Effector memory CD4-positive, alpha-beta T cell (primary cell): Measurements from ENCODE around the gene INPP5K.

Source experiments
- DNase-seq, 3 donors: peaks; one replicate each; pipeline ENCODE4 v3.0.0-alpha.2; 2020
- H3K27ac ChIP-seq: 2 replicates; pipeline ENCODE4 v1.7.0; 2013; ENCODE audit warnings: mild to moderate bottlenecking, low read length, moderate library complexity; ENCODE audit not compliant: insufficient read depth, poor library complexity, severe bottlenecking
- H3K27me3 ChIP-seq: replicated peaks from 2 replicates; pipeline ENCODE4 v1.7.0; 2013; ENCODE audit warnings: mild to moderate bottlenecking, low read length; ENCODE audit not compliant: insufficient read depth, control insufficient read depth, poor library complexity, severe bottlenecking
- H3K36me3 ChIP-seq: 2 replicates; pipeline ENCODE4 v1.7.0; 2013; ENCODE audit warnings: mild to moderate bottlenecking, low read length, moderate library complexity; ENCODE audit not compliant: control insufficient read depth, insufficient read depth
- H3K4me1 ChIP-seq: 2 replicates; pipeline ENCODE4 v1.7.0; 2013; ENCODE audit warnings: low read length, mild to moderate bottlenecking; ENCODE audit not compliant: control insufficient read depth, insufficient read depth, poor library complexity, severe bottlenecking
- H3K4me3 ChIP-seq: 2 replicates; pipeline ENCODE4 v1.7.0; 2013; ENCODE audit warnings: low read length, low read depth, mild to moderate bottlenecking; ENCODE audit not compliant: insufficient read depth, poor library complexity, severe bottlenecking
- H3K9me3 ChIP-seq: 2 replicates; pipeline ENCODE4 v1.7.0; 2013; ENCODE audit warnings: mild to moderate bottlenecking, low read length, moderate library complexity; ENCODE audit not compliant: control insufficient read depth

Gene INPP5K

GRCh38 chr17:1486802-1487695 is 29.4 kb downstream of the INPP5K start:
- peak; percentile 64 to 71 (median 71) for DNase-seq
- peaks cover 40% of the 10 kb centered on the region for H3K4me1 ChIP-seq
- peak overlapping the region; percentile 52 for H3K4me3 ChIP-seq
- no peaks in the 10 kb centered on the region for H3K27me3 ChIP-seq
- no peaks in the 10 kb centered on the region for H3K9me3 ChIP-seq
- H3K27ac ChIP-seq = peak overlapping the region; percentile 75
- peaks cover 7% of the 10 kb centered on the region for H3K36me3 ChIP-seq

DNA sequence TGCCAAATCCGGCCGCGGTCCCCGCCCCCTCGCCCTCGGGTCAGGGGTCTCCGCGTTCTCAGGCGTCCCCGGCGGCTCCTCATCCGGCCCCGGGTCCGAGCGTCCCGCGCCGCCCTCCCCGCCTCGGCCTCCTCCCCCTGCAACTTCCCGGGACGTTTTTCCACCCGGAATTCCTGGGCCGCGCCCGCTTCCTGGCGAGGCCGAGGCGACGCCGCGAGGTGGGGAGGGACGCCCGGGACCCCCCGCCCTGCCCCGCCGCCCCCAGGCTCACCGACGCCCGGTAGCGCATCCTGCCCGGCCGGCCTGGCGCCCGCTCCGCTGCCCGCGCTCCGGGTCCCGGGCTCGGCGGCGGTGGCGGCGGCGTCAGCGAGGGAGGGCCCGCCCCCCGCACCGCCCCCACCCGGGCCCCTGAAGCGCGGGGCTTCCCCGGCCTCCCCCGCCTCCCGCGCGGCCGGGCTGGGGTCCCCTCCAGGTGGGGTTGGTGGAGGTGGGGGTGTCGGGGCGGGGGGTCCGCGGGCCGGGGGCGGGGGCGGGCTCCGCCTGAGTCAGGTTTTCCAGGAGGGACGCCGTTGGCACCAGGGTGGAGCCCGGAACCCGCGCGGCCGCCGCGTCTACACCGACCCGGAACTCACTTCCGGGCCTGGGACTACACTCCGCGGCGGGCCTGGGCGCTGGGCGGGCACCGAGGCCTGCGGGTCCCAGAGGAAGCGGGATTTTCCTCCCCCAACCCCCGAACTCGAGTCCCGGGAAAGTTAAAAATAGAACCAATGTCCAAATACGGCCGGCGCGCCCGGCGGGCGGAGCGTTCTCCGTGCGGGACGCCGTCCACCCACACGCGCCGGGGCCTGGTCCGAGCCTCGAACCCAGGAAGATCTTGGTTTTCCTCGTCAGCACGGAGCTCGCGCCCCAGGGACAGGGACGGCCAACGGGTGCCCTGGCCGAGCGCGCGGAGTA is 30.7 kb downstream of the INPP5K start:
- Histone ChIP-seq H3K36me3 (peaks cover 8% of the 10 kb centered on the region), H3K4me3 (peak overlapping the region; percentile 62), H3K4me1 (peaks cover 33% of the 10 kb centered on the region), H3K27me3 (no peaks in the 10 kb centered on the region), H3K9me3 (no peaks in the 10 kb centered on the region), H3K27ac (peak overlapping the region; percentile 88)
- peak; percentile 61 to 68 (median 63) for DNase-seq

DNA sequence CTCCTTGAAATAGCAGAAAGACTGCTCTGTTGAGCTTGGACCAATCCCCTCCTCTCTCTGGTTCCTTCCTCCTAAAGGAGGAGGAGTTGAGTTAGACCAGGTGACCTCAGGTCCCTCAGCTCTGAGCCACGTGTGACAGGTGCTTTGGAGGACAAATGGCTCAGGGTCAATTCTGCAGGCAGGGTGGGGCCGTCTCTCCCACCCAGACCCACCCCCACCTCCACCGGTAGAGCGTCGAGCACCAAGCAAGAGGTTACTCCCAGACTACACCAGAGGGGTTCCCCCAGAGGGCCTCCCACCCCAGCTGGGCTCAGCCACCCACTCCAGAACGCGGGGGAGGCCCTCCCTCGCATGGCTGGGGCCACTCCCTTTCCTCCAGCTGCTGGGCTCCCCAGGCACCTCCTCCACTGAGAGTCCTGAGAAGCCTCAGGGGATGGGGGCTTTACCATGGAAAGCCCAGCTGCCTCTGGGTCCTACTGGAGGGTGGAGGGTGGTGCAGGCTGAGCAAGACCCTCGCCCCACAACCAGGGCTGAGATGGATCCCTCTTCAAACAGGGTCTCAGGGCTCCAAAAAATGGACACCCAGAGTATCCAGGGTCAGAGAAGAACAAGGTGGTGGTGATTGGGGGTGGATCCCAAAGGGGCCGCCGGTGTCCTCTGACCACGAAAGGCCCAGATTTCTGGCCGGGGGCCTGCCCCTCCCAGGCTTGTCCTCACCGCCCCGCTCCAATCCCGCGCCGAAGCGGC is 31.6 kb downstream of the INPP5K start:
- H3K4me3 ChIP-seq = peak overlapping the region; percentile 62
- DNase-seq = peak; percentile 43 to 54 (median 47)

DNA sequence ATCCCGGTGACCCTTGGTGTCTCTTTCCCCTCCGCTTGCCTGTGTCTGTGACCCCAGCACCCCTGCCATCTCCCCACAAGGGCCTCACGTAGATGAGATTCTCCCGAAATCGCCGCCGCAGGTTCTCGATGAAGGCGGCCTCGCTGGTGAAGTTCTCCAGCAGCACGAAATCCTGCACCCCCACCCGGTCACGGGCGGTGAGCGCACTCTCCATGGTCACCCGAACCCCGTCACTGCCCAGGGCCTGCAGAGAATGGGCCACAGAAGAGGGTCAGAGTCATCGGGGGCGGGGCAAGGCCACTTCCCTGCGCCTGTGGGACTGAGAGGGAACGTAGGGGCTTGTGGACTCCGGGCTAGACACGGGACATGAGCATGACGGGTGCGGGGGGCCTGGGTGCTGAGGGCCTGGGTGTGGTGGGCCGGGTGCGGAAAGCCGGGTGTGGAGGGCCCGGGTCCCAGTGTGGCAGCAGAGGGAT is 32.3 kb downstream of the INPP5K start:
- H3K4me1 ChIP-seq = peaks cover 28% of the 10 kb centered on the region
- peaks cover 15% of the 10 kb centered on the region for H3K36me3 ChIP-seq
- no peaks in the 10 kb centered on the region for H3K9me3 ChIP-seq
- DNase-seq = no peak
- peak overlapping the region; percentile 57 for H3K27ac ChIP-seq
- no peaks in the 10 kb centered on the region for H3K27me3 ChIP-seq
- no peak overlapping the region for H3K4me3 ChIP-seq

More for the DNA sequence above, 31.6 kb downstream of the INPP5K start:
- H3K4me1 ChIP-seq = peaks cover 28% of the 10 kb centered on the region
- H3K9me3 ChIP-seq = no peaks in the 10 kb centered on the region
- H3K36me3 ChIP-seq = peaks cover 12% of the 10 kb centered on the region
- H3K27ac ChIP-seq = peak overlapping the region; percentile 88
- H3K27me3 ChIP-seq = no peaks in the 10 kb centered on the region

- Histone ChIP-seq H3K9me3 (no peaks in the 10 kb centered on the region), H3K4me3 (no peak overlapping the region), H3K36me3 (peaks cover 28% of the 10 kb centered on the region), H3K27me3 (no peaks in the 10 kb centered on the region), H3K27ac (no peak overlapping the region), H3K4me1 (peaks cover 22% of the 10 kb centered on the region)
- no peak for DNase-seq
Measured at GRCh38 chr17:1482680-1483079, 33.7 kb downstream of the INPP5K start.

- H3K36me3 ChIP-seq = peaks cover 32% of the 10 kb centered on the region
Measured at GRCh38 chr17:1481736-1482135, 34.7 kb downstream of the INPP5K start.

DNA sequence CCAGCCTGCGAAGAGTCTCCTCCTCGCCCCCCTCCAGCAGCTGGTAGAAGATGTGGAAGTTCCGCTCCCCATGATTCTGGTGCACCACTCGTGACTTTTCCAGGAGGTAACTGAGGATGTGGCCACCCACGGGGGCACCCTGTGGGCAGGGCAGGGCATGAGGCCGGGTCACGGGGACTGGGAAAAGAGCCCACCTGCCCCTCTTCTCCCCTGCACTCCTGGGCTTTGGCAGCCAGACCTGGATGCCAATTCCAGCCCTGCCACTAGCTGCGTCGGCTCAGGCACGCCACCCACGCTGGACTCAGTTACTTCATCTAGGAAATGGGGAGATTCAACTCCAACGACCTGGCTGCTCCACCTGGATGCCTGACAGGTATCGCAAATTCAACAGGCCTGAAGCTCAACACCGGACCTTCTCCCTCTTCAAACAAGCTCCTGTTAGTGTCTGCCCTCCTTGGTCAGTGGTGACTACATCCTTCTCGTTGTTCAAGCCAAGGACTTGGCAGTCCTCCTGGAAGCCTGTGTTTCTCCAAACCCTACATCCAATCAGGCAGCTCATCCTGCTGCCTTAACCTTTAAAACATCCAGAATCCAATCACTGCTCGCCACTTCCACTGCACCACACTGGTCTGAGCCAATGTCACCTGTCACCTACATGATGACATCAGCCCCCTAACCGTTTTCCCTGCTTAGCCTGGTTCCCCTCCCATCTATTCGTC is 35.5 kb downstream of the INPP5K start:
- no peak overlapping the region for H3K27ac ChIP-seq
- no peak for DNase-seq
- no peaks in the 10 kb centered on the region for H3K27me3 ChIP-seq
- peaks cover 32% of the 10 kb centered on the region for H3K36me3 ChIP-seq
- no peaks in the 10 kb centered on the region for H3K9me3 ChIP-seq
- no peak overlapping the region for H3K4me3 ChIP-seq
- H3K4me1 ChIP-seq = peaks cover 7% of the 10 kb centered on the region

More at GRCh38 chr17:1481736-1482135, 34.7 kb downstream of the INPP5K start:
- Histone ChIP-seq H3K4me3 (no peak overlapping the region), H3K4me1 (peaks cover 13% of the 10 kb centered on the region), H3K27ac (no peak overlapping the region), H3K27me3 (no peaks in the 10 kb centered on the region), H3K9me3 (no peaks in the 10 kb centered on the region)
- DNase-seq = no peak

DNA sequence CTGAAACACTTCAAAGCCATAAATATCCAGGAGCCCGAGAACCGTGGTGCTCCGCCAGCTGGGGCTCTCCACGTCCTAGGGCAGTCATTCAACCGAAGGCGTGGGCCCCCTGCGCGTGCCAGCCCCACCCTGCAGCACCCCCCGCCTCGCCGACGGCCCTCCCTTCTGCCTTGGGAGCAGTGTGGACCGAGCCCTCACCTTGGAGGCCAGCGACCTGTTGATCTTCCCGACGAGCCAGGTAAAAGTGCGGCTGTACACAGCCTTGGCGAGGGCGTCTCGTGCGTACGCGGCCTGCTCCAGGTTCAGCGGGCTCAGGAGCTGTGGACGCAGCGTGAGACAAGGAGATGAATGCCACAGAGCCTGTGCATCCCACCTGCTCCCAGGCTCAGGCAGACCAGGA is 38.0 kb downstream of the INPP5K start:
- Histone ChIP-seq H3K36me3 (peaks cover 31% of the 10 kb centered on the region), H3K4me3 (no peak overlapping the region)
- DNase-seq = no peak

DNA sequence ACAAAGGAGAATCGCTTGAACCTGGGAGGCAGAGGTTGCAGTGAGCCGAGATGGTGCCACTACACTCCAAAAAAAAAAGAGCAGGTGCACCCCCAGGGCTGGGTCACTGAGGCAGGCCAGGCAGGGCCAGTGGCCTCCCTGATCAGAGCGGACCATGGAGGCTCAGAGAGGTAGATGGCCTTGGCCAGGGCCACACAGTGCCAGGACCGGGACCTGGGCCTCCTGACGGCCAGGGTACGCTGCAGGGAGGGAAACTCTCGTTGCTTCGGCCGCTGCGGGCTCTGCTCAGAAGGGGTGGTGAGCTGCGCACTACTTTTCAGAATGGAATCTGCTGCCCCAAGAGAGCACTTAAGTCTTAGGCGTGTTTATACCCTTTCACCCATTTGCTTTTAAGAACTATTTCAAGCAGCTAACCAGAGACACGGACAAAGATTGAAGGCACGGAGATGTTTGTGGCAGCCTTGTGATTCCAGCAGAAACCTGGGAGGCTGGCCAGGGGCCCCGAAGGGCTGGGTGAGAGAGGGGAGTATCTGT is 41.0 kb downstream of the INPP5K start:
- DNase-seq = no peak
- no peak overlapping the region for H3K4me3 ChIP-seq
- peaks cover 21% of the 10 kb centered on the region for H3K36me3 ChIP-seq
- H3K4me1 ChIP-seq = peaks cover 2% of the 10 kb centered on the region
- H3K27me3 ChIP-seq = no peaks in the 10 kb centered on the region
- no peaks in the 10 kb centered on the region for H3K9me3 ChIP-seq
- H3K27ac ChIP-seq = no peak overlapping the region

More for the DNA sequence above, 38.0 kb downstream of the INPP5K start:
- Histone ChIP-seq H3K27ac (no peak overlapping the region), H3K27me3 (no peaks in the 10 kb centered on the region), H3K4me1 (peaks cover 2% of the 10 kb centered on the region), H3K9me3 (no peaks in the 10 kb centered on the region)
